OCI-M2 (cell line): ENCODE data around the gene ITIH5.
"Not testable (repeated sequence)": the region's sequence is repeated elsewhere in the genome, so short reads cannot be mapped to it uniquely, and the experiment has no call there.

ENCODE experiments used
- DNase-seq: peaks from one replicate; lab custom pipeline; 2025; ENCODE audit not compliant: unreplicated experiment; lab: John Stamatoyannopoulos, UW

The ITIH5 gene

GRCh38 chr10:7666253-7667023 is at the start of gene ITIH5:
Gene ITIH5, minus strand, starts transcription at chr10:7666966. Its CDS starts 74 bp downstream, at chr10:7666892.
- no peak for DNase-seq

GRCh38 chr10:7715515-7715914 is 48.7 kb upstream of the ITIH5 start:
- no peak for DNase-seq

GRCh38 chr10:7711075-7711474 is 44.3 kb upstream of the ITIH5 start:
- not testable (repeated sequence) for DNase-seq

- no peak for DNase-seq
These were observed 43.7 kb upstream of the ITIH5 start for GRCh38 chr10:7710446-7710845.

GRCh38 chr10:7708832-7709231 is 42.1 kb upstream of the ITIH5 start:
- no peak for DNase-seq

GRCh38 chr10:7707858-7708622 is 41.3 kb upstream of the ITIH5 start:
- DNase-seq = no peak

GRCh38 chr10:7707102-7707501 is 40.3 kb upstream of the ITIH5 start:
- DNase-seq = no peak

GRCh38 chr10:7706534-7707073 is 39.8 kb upstream of the ITIH5 start:
- DNase-seq = no peak

GRCh38 chr10:7705341-7705740 is 38.6 kb upstream of the ITIH5 start:
- no peak for DNase-seq

- no peak for DNase-seq
These were observed 37.6 kb upstream of the ITIH5 start for GRCh38 chr10:7704071-7705016.

- DNase-seq = no peak
These were observed 36.4 kb upstream of the ITIH5 start, which contains the start of gene ITIH2 for GRCh38 chr10:7703140-7703539. Gene ITIH2, plus strand, starts transcription at chr10:7703316. Its CDS starts 119 bp downstream, at chr10:7703435.

- no peak for DNase-seq
These were observed 35.6 kb upstream of the ITIH5 start for GRCh38 chr10:7702288-7702812.

- no peak for DNase-seq
These were observed 34.5 kb upstream of the ITIH5 start for GRCh38 chr10:7701158-7701742.

GRCh38 chr10:7700577-7701125 is 33.9 kb upstream of the ITIH5 start:
- no peak for DNase-seq

- no peak for DNase-seq
These were observed 30.7 kb upstream of the ITIH5 start for GRCh38 chr10:7697426-7697825.

GRCh38 chr10:7696545-7696944 is 29.8 kb upstream of the ITIH5 start:
- no peak for DNase-seq

GRCh38 chr10:7693194-7693593 is 26.4 kb upstream of the ITIH5 start:
- not testable (repeated sequence) for DNase-seq

- DNase-seq = not testable (repeated sequence)
These were observed 25.6 kb upstream of the ITIH5 start for GRCh38 chr10:7692368-7692767.

GRCh38 chr10:7690885-7691597 is 24.3 kb upstream of the ITIH5 start:
- DNase-seq = not testable (repeated sequence)
